SK-N-SH (cell line): ENCODE data around the gene TULP4. TPM values are rescaled to one million over a fixed set of nuclear protein-coding genes. Genes with fewer than 3 reads are reported as not detected.

Experiments used
- CTCF ChIA-PET: fragments of 300-600, 350-600 bp; formaldehyde crosslinking; extraction: SDS; loops from one replicate; lab custom pipeline; 2021; lab: Yijun Ruan, JAX
- POLR2A ChIA-PET: fragments of 350-600 bp; sonication (Branson Sonifier 250); formaldehyde crosslinking; extraction: SDS; loops from one replicate; lab custom pipeline; 2020; ENCODE audit warnings: antibody characterized with exemption, inconsistent platforms; lab: Yijun Ruan, JAX
- DNase-seq: peaks from one replicate; pipeline ENCODE4 v3.0.0; 2012
- H2AFZ ChIP-seq: fragments of 200-600 bp; sonication (generic); 2 replicates; pipeline ENCODE4 v1.8.1; 2016; ENCODE audit warnings: antibody characterized with exemption, mild to moderate bottlenecking, low read depth
- H3F3A ChIP-seq: fragments of 200-600 bp; sonication (generic); replicated peaks from 2 replicates; pipeline ENCODE3; 2016; ENCODE audit warnings: antibody characterized with exemption, mild to moderate bottlenecking; ENCODE audit not compliant: insufficient read depth
- H3K27ac ChIP-seq, 2 experiments: fragments of 200-500 bp in 1 of 2; fragments of 200-600 bp in 1 of 2; sonication (Bioruptor generic) in 1 of 2; sonication (generic), shearing (Covaris generic) in 1 of 2; 2 replicates each; pipeline versions ENCODE4 v1.5.1 to v1.6.1; 2014 to 2016; ENCODE audit warnings: low read depth in 2 of 2, inconsistent platforms in 1 of 2, low read length in 1 of 2, mild to moderate bottlenecking in 1 of 2, mixed read lengths in 1 of 2
- H3K27me3 ChIP-seq: fragments of 200-600 bp; sonication (generic), shearing (Covaris generic); 2 replicates; pipeline ENCODE4 v1.6.1; 2016; ENCODE audit warnings: mixed run types; ENCODE audit not compliant: insufficient read depth
- H3K36me3 ChIP-seq, 2 experiments: fragments of 200-500 bp in 1 of 2; fragments of 200-600 bp in 1 of 2; sonication (Bioruptor generic) in 1 of 2; sonication (generic) in 1 of 2; replicated peaks in 1 of 2; 2 replicates each; pipeline versions ENCODE3 to v1.5.1; 2014 to 2016; ENCODE audit warnings: low read length in 1 of 2, mild to moderate bottlenecking in 1 of 2; ENCODE audit not compliant: insufficient read depth in 2 of 2, control insufficient read depth in 1 of 2
- H3K4me1 ChIP-seq, 2 experiments: fragments of 200-500 bp in 1 of 2; fragments of 200-600 bp in 1 of 2; sonication (Bioruptor generic) in 1 of 2; sonication (generic), shearing (Covaris generic) in 1 of 2; 2 replicates each; pipeline versions ENCODE4 v1.5.1 to v1.6.1; 2014 to 2016; ENCODE audit warnings: low read depth in 1 of 2, low read length in 1 of 2, mixed run types in 1 of 2; ENCODE audit not compliant: insufficient read depth in 2 of 2, control insufficient read depth in 1 of 2
- H3K4me2 ChIP-seq: fragments of 200-600 bp; sonication (generic), shearing (Covaris generic); 2 replicates; pipeline ENCODE4 v1.6.1; 2017; ENCODE audit warnings: mixed run types
- H3K4me3 ChIP-seq, 2 experiments: fragments of 200-500 bp in 1 of 2; fragments of 200-600 bp in 1 of 2; sonication (Bioruptor generic) in 1 of 2; sonication (generic), shearing (Covaris generic) in 1 of 2; 2 replicates each; pipeline versions ENCODE4 v1.5.1 to v1.8.1; 2014 to 2016; ENCODE audit warnings: low read depth in 2 of 2, inconsistent platforms in 1 of 2, low read length in 1 of 2, mild to moderate bottlenecking in 1 of 2, mixed read lengths in 1 of 2, moderate library complexity in 1 of 2
- H3K79me2 ChIP-seq: fragments of 200-600 bp; sonication (generic); 2 replicates; pipeline ENCODE4 v1.8.1; 2017; ENCODE audit warnings: mild to moderate bottlenecking; ENCODE audit not compliant: insufficient read depth
- H3K9ac ChIP-seq: fragments of 200-600 bp; sonication (generic); 2 replicates; pipeline ENCODE4 v1.6.1; 2017; ENCODE audit warnings: mixed run types
- H3K9me2 ChIP-seq: fragments of 200-600 bp; sonication (generic); 2 replicates; pipeline ENCODE4 v1.6.1; 2017; ENCODE audit warnings: mixed run types
- H3K9me3 ChIP-seq: fragments of 200-600 bp; sonication (generic); 2 replicates; pipeline ENCODE4 v1.6.1; 2017; ENCODE audit warnings: mixed run types, mild to moderate bottlenecking, moderate library complexity
- H4K20me1 ChIP-seq: fragments of 200-600 bp; sonication (generic); 2 replicates; pipeline ENCODE4 v1.6.1; 2017; ENCODE audit warnings: mild to moderate bottlenecking, mixed run types; ENCODE audit not compliant: insufficient read depth
- ELF1 ChIP-seq: IDR thresholded peaks from 2 replicates; pipeline ENCODE4 v1.4.0; 2012
- EP300 ChIP-seq, 2 experiments: IDR thresholded peaks; 2 replicates each; pipeline versions ENCODE4 v1.4.0 to v1.6.1; 2012; ENCODE audit warnings: borderline replicate concordance in 1 of 2, low read depth in 1 of 2, low read length in 1 of 2
- FOSL2 ChIP-seq: IDR thresholded peaks from 2 replicates; pipeline ENCODE4 v1.4.0; 2012; ENCODE audit warnings: low read depth, mild to moderate bottlenecking, moderate library complexity, borderline replicate concordance
- FOXJ3 ChIP-seq: sonication (generic); formaldehyde crosslinking; IDR thresholded peaks from 2 replicates; pipeline ENCODE4 v1.5.1; 2020; ENCODE audit warnings: mild to moderate bottlenecking, missing genetic modification reagents
- FOXM1 ChIP-seq: IDR thresholded peaks from 2 replicates; pipeline ENCODE4 v1.4.0; 2012; ENCODE audit warnings: low read depth, mild to moderate bottlenecking
- GABPA ChIP-seq: IDR thresholded peaks from 2 replicates; pipeline ENCODE4 v1.4.0; 2012; ENCODE audit warnings: low read depth, mild to moderate bottlenecking
- GATA2 ChIP-seq: sonication (generic); formaldehyde crosslinking; IDR thresholded peaks from 2 replicates; pipeline ENCODE4 v1.5.0; 2020; ENCODE audit warnings: mild to moderate bottlenecking, missing genetic modification reagents
- MEF2A ChIP-seq: IDR thresholded peaks from 2 replicates; pipeline ENCODE4 v1.4.0; 2012; ENCODE audit warnings: low read depth, borderline replicate concordance
- NRF1 ChIP-seq: IDR thresholded peaks from 2 replicates; pipeline ENCODE4 v1.6.1; 2012; ENCODE audit warnings: low read depth, mild to moderate bottlenecking, low read length
- RXRA ChIP-seq: IDR thresholded peaks from 2 replicates; pipeline ENCODE4 v1.4.0; 2012; ENCODE audit warnings: low read depth, mild to moderate bottlenecking, borderline replicate concordance
- SMC3 ChIP-seq: IDR thresholded peaks from 2 replicates; pipeline ENCODE4 v1.6.1; 2012; ENCODE audit warnings: low read depth, low read length, improper control_type of control experiment
- TAF1 ChIP-seq: IDR thresholded peaks from 2 replicates; pipeline ENCODE4 v1.6.1; 2012; ENCODE audit warnings: low read depth, mild to moderate bottlenecking, low read length, moderate library complexity, borderline replicate concordance
- TCF12 ChIP-seq: IDR thresholded peaks from 2 replicates; pipeline ENCODE4 v1.4.0; 2012
- TEAD4 ChIP-seq: IDR thresholded peaks from 2 replicates; pipeline ENCODE4 v1.4.0; 2012; ENCODE audit warnings: mild to moderate bottlenecking, borderline replicate concordance; ENCODE audit not compliant: insufficient read depth
- WGBS: methylation state at CpG from one replicate; pipeline ENCODE4 v1.1.6; 2017; ENCODE audit warnings: low lambda C conversion rate; 5-methylcytosine and 5-hydroxymethylcytosine counted together
- polyA plus RNA-seq, 3 experiments: library from polyadenylated mRNA; depleted of rRNA; stranded (reverse); fragments of >200 nt; gene quantifications; 2 replicates each; pipeline ENCODE4 v1.2.3, GENCODE V29; 2012
- TF ChIP-seq, protein P1 (sequence below): IDR thresholded peaks from 2 replicates; pipeline ENCODE4 v1.6.1; 2012; ENCODE audit warnings: mild to moderate bottlenecking, low read depth, low read length, moderate library complexity
- TF ChIP-seq, protein P2 (sequence below): fragments of 150-350 bp; IDR thresholded peaks from 2 replicates; pipeline ENCODE4 v1.6.1; 2016; ENCODE audit warnings: mild to moderate bottlenecking, low read depth, low read length
- TF ChIP-seq, protein P3 (sequence below): IDR thresholded peaks from 2 replicates; pipeline ENCODE4; 2012
- TF ChIP-seq, protein P4 (sequence below): fragments of 200-600 bp; sonication (generic); IDR thresholded peaks from 2 replicates; pipeline ENCODE4 v1.6.1; 2017; ENCODE audit warnings: antibody characterized with exemption, mild to moderate bottlenecking, moderate library complexity

Gene TULP4
- polyA plus RNA-seq, 1 of the 3 experiments (the other 2 are of a cell fraction): 5.9 TPM

DNA sequence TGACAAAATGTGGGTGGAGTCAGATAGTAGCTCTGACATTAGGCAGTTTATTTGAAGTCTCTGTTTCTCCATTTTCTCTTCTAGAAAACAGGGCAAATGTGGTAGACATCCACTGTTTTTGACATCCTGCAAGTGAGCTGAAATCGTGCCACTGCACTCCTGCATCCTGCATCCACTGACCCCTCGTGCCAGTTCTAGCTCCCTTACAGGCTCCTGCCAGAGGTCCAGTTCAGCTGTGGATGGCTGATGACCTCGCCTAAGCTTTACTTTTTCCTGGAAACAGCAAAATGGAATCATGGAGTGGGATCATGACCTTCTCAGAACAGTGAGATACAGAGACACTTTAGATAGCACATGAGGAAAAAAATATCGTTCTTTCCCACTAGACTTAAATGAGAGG is 58.5 kb downstream of the TULP4 start (continued):
- TF ChIP-seq, protein P1, sequence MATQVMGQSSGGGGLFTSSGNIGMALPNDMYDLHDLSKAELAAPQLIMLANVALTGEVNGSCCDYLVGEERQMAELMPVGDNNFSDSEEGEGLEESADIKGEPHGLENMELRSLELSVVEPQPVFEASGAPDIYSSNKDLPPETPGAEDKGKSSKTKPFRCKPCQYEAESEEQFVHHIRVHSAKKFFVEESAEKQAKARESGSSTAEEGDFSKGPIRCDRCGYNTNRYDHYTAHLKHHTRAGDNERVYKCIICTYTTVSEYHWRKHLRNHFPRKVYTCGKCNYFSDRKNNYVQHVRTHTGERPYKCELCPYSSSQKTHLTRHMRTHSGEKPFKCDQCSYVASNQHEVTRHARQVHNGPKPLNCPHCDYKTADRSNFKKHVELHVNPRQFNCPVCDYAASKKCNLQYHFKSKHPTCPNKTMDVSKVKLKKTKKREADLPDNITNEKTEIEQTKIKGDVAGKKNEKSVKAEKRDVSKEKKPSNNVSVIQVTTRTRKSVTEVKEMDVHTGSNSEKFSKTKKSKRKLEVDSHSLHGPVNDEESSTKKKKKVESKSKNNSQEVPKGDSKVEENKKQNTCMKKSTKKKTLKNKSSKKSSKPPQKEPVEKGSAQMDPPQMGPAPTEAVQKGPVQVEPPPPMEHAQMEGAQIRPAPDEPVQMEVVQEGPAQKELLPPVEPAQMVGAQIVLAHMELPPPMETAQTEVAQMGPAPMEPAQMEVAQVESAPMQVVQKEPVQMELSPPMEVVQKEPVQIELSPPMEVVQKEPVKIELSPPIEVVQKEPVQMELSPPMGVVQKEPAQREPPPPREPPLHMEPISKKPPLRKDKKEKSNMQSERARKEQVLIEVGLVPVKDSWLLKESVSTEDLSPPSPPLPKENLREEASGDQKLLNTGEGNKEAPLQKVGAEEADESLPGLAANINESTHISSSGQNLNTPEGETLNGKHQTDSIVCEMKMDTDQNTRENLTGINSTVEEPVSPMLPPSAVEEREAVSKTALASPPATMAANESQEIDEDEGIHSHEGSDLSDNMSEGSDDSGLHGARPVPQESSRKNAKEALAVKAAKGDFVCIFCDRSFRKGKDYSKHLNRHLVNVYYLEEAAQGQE: no peak
- no peak for TF ChIP-seq GABPA
- TF ChIP-seq, protein P2, sequence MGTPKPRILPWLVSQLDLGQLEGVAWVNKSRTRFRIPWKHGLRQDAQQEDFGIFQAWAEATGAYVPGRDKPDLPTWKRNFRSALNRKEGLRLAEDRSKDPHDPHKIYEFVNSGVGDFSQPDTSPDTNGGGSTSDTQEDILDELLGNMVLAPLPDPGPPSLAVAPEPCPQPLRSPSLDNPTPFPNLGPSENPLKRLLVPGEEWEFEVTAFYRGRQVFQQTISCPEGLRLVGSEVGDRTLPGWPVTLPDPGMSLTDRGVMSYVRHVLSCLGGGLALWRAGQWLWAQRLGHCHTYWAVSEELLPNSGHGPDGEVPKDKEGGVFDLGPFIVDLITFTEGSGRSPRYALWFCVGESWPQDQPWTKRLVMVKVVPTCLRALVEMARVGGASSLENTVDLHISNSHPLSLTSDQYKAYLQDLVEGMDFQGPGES: no peak
- TF ChIP-seq ELF1: no peak

DNA sequence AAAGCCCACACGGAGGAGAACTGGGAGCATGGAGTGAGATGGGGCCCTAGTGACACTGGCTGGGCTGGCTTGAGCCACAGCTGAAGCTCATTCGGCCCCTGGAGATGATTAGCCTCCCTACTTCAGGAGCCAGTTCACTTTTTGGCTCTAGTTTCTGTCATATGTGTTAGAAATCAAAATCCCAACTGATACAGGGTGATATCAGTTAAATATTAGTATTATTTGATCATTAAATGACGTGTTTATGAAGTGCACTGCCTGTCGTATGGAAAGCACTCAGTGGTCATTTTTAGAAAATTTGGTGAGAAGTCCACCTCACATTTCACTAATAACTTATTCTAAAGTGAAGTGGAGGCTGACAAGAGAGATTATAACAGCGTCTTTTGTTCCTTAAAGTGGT is 59.0 kb downstream of the TULP4 start:
- CTCF ChIA-PET: no interaction called here
- 94% methylated on average over 5 of the region's 5 CpGs for WGBS

More for the DNA sequence above, 59.0 kb downstream of the TULP4 start:
- Histone ChIP-seq H3K27me3 (no peaks in the 10 kb centered on the region), H3K36me3 (no peaks in the 10 kb centered on the region), H4K20me1 (0 out of 2 replicates have a peak, but pooled peaks cover 4% of the 10 kb centered on the region), H3K4me1 (peaks cover 0 to 5% of the 10 kb centered on the region in 2 experiments; a peak in 2 of 4 replicates), H3F3A (no peaks in the 10 kb centered on the region), H3K9ac (no peak overlapping the region), H3K27ac (no peak overlapping the region), H3K9me3 (no peaks in the 10 kb centered on the region), H3K9me2 (no peaks in the 10 kb centered on the region), H3K79me2 (peaks cover 33% of the 10 kb centered on the region), H2AFZ (no peak overlapping the region), H3K4me3 (no peak overlapping the region), H3K4me2 (no peak overlapping the region)
- TF ChIP-seq EP300 (IDR thresholded peaks at IDR 0.05; ENCODE audit: borderline replicate concordance in 1 of 2, low read depth in 1 of 2, low read length in 1 of 2) (no peak), RXRA (no peak), FOXJ3 (CRISPR knock-in tag) (no peak), FOSL2 (no peak), ELF1 (no peak), TEAD4 (no peak), MEF2A (no peak), NRF1 (no peak), TCF12 (no peak), TAF1 (no peak), SMC3 (no peak), FOXM1 (no peak), GATA2 (CRISPR knock-in tag) (no peak)
- TF ChIP-seq, protein P3, sequence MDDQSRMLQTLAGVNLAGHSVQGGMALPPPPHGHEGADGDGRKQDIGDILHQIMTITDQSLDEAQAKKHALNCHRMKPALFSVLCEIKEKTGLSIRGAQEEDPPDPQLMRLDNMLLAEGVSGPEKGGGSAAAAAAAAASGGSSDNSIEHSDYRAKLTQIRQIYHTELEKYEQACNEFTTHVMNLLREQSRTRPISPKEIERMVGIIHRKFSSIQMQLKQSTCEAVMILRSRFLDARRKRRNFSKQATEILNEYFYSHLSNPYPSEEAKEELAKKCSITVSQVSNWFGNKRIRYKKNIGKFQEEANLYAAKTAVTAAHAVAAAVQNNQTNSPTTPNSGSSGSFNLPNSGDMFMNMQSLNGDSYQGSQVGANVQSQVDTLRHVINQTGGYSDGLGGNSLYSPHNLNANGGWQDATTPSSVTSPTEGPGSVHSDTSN: no peak
- TF ChIP-seq, protein P4, sequence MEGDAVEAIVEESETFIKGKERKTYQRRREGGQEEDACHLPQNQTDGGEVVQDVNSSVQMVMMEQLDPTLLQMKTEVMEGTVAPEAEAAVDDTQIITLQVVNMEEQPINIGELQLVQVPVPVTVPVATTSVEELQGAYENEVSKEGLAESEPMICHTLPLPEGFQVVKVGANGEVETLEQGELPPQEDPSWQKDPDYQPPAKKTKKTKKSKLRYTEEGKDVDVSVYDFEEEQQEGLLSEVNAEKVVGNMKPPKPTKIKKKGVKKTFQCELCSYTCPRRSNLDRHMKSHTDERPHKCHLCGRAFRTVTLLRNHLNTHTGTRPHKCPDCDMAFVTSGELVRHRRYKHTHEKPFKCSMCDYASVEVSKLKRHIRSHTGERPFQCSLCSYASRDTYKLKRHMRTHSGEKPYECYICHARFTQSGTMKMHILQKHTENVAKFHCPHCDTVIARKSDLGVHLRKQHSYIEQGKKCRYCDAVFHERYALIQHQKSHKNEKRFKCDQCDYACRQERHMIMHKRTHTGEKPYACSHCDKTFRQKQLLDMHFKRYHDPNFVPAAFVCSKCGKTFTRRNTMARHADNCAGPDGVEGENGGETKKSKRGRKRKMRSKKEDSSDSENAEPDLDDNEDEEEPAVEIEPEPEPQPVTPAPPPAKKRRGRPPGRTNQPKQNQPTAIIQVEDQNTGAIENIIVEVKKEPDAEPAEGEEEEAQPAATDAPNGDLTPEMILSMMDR: no peak
- POLR2A ChIA-PET: no interaction called here
- DNase-seq: no peak
